ENCODE results near the gene OSBPL3.

Gene OSBPL3

GRCh38 chr7:24949884-24950283, 30.1 kb downstream of the OSBPL3 start:
- TF ChIP-seq CTCF (IDR thresholded peaks at IDR 0.05; ENCODE audit: low read length) (no peak), EZH2 (optimal IDR thresholded peaks at IDR 0.05; ENCODE audit: low read depth, low read length) (no peak), EZH2phosphoT487 (IDR thresholded peaks at IDR 0.05; ENCODE audit: low read length) (no peak)
- Histone ChIP-seq H3K4me2 (ENCODE audit: low read depth, low read length) (no peak overlapping the region), H3F3A (ENCODE audit: insufficient read depth, low read length) (no peaks in the 10 kb centered on the region), H3K27me3 (replicated peaks; ENCODE audit: insufficient read depth, low read length) (no peaks in the 10 kb centered on the region), H3K4me3 (ENCODE audit: low read length) (no peak overlapping the region), H3K9me2 (replicated peaks; ENCODE audit: insufficient read depth, low read length) (no peaks in the 10 kb centered on the region), H2AFZ (ENCODE audit: low read length) (no peak overlapping the region), H3K79me2 (ENCODE audit: low read length) (peaks cover 99% of the 10 kb centered on the region), H3K9me3 (replicated peaks; ENCODE audit: insufficient read depth, low read length) (no peaks in the 10 kb centered on the region), H3K27ac (ENCODE audit: low read length) (no peak overlapping the region), H3K4me1 (ENCODE audit: low read length) (no peaks in the 10 kb centered on the region), H3K36me3 (replicated peaks; ENCODE audit: insufficient read depth, low read length) (no peaks in the 10 kb centered on the region), H4K20me1 (ENCODE audit: insufficient read depth, low read length) (no peaks in the 10 kb centered on the region), H3K9ac (ENCODE audit: low read length) (no peak overlapping the region)
- no peak for DNase-seq

GRCh38 chr7:24948739-24949138, 31.2 kb downstream of the OSBPL3 start:
- TF ChIP-seq EZH2phosphoT487 (IDR thresholded peaks at IDR 0.05; ENCODE audit: low read length), result no peak
- TF ChIP-seq CTCF (IDR thresholded peaks at IDR 0.05; ENCODE audit: low read length), result no peak
- Histone ChIP-seq H3F3A (ENCODE audit: insufficient read depth, low read length) (no peaks in the 10 kb centered on the region), H3K9me2 (replicated peaks; ENCODE audit: insufficient read depth, low read length) (no peaks in the 10 kb centered on the region), H2AFZ (ENCODE audit: low read length) (no peak overlapping the region), H3K4me2 (ENCODE audit: low read depth, low read length) (no peak overlapping the region), H4K20me1 (ENCODE audit: insufficient read depth, low read length) (no peaks in the 10 kb centered on the region), H3K27ac (ENCODE audit: low read length) (no peak overlapping the region), H3K9me3 (replicated peaks; ENCODE audit: insufficient read depth, low read length) (no peaks in the 10 kb centered on the region), H3K4me3 (ENCODE audit: low read length) (no peak overlapping the region), H3K79me2 (ENCODE audit: low read length) (peaks cover 97% of the 10 kb centered on the region), H3K36me3 (replicated peaks; ENCODE audit: insufficient read depth, low read length) (no peaks in the 10 kb centered on the region), H3K4me1 (ENCODE audit: low read length) (no peaks in the 10 kb centered on the region), H3K9ac (ENCODE audit: low read length) (no peak overlapping the region), H3K27me3 (replicated peaks; ENCODE audit: insufficient read depth, low read length) (no peaks in the 10 kb centered on the region)
- no peak for DNase-seq

- Histone ChIP-seq H2AFZ (ENCODE audit: low read length) (no peak overlapping the region), H3K4me1 (ENCODE audit: low read length) (no peaks in the 10 kb centered on the region), H3K4me2 (ENCODE audit: low read depth, low read length) (no peak overlapping the region), H3F3A (ENCODE audit: insufficient read depth, low read length) (no peaks in the 10 kb centered on the region), H3K79me2 (ENCODE audit: low read length) (peaks cover 97% of the 10 kb centered on the region), H3K9me2 (replicated peaks; ENCODE audit: insufficient read depth, low read length) (no peaks in the 10 kb centered on the region), H3K27me3 (replicated peaks; ENCODE audit: insufficient read depth, low read length) (no peaks in the 10 kb centered on the region), H3K4me3 (ENCODE audit: low read length) (no peak overlapping the region), H4K20me1 (ENCODE audit: insufficient read depth, low read length) (no peaks in the 10 kb centered on the region), H3K9ac (ENCODE audit: low read length) (no peak overlapping the region), H3K36me3 (replicated peaks; ENCODE audit: insufficient read depth, low read length) (no peaks in the 10 kb centered on the region), H3K27ac (ENCODE audit: low read length) (no peak overlapping the region), H3K9me3 (replicated peaks; ENCODE audit: insufficient read depth, low read length) (no peaks in the 10 kb centered on the region)
- DNase-seq, result no peak
- TF ChIP-seq EZH2phosphoT487 (IDR thresholded peaks at IDR 0.05; ENCODE audit: low read length), result no peak
- TF ChIP-seq CTCF (IDR thresholded peaks at IDR 0.05; ENCODE audit: low read length), result no peak
- TF ChIP-seq EZH2 (optimal IDR thresholded peaks at IDR 0.05; ENCODE audit: low read depth, low read length), result no peak
Measured at GRCh38 chr7:24946467-24946866, 33.5 kb downstream of the OSBPL3 start.

Measured in MM.1S (cell line).